NCI-H187 treated with DMSO at 0.1 percent for 48 hours (cell line): ENCODE results near the gene RNU2-1.
"Not testable (repeated sequence)": the region's sequence is repeated elsewhere in the genome, so short reads cannot be mapped to it uniquely, and the experiment has no call there.

Source experiments
- DNase-seq: peaks from one replicate; lab custom pipeline; 2025; lab: John Stamatoyannopoulos, UW

The RNU2-1 gene

GRCh38 chr17:43216369-43216761 is 17.4 kb downstream of the RNU2-1 start:
- no peak for DNase-seq

- DNase-seq: no peak
Observed at GRCh38 chr17:43215341-43215740, 18.4 kb downstream of the RNU2-1 start.

- DNase-seq: no peak
Observed at GRCh38 chr17:43213545-43213944, 20.2 kb downstream of the RNU2-1 start.

- DNase-seq: no peak
Observed at GRCh38 chr17:43212641-43213490, 20.9 kb downstream of the RNU2-1 start.

GRCh38 chr17:43211480-43212402 is 22.0 kb downstream of the RNU2-1 start, which contains the start of gene TMEM106A:
Gene TMEM106A, plus strand, starts transcription at chr17:43211875. Its CDS starts 1,167 bp downstream, at chr17:43213042.
- DNase-seq: no peak

- DNase-seq: no peak
Observed at GRCh38 chr17:43211123-43211479, 22.7 kb downstream of the RNU2-1 start.

GRCh38 chr17:43210576-43210975 is 23.2 kb downstream of the RNU2-1 start:
- DNase-seq: no peak

GRCh38 chr17:43203013-43203412 is 30.8 kb downstream of the RNU2-1 start:
- DNase-seq: not testable (repeated sequence)

- DNase-seq: no peak
Observed at GRCh38 chr17:43200127-43200526, 33.6 kb downstream of the RNU2-1 start.

- DNase-seq: no peak
Observed at GRCh38 chr17:43199633-43200032, 34.1 kb downstream of the RNU2-1 start.

GRCh38 chr17:43193251-43193650 is 40.5 kb downstream of the RNU2-1 start:
- no peak for DNase-seq

GRCh38 chr17:43186656-43187055 is 47.1 kb downstream of the RNU2-1 start:
- DNase-seq: not testable (repeated sequence)

GRCh38 chr17:43183921-43184320 is 49.9 kb downstream of the RNU2-1 start:
- DNase-seq: no peak
